Activated CD4-positive, alpha-beta T cell treated with anti-CD3 and anti-CD28 coated beads, Interleukin-2, amount 50 U/mL, for 16 hours (primary cell): ENCODE results near the gene KLHL7.
"Not testable (repeated sequence)": the region's sequence is repeated elsewhere in the genome, so short reads cannot be mapped to it uniquely, and the experiment has no call there.

Experiments used
- DNase-seq: peaks from one replicate; pipeline ENCODE4 v3.0.0-alpha.2; 2020

The KLHL7 gene

GRCh38 chr7:23222439-23223030, 117.0 kb downstream of the KLHL7 start:
- no peak for DNase-seq

DNA sequence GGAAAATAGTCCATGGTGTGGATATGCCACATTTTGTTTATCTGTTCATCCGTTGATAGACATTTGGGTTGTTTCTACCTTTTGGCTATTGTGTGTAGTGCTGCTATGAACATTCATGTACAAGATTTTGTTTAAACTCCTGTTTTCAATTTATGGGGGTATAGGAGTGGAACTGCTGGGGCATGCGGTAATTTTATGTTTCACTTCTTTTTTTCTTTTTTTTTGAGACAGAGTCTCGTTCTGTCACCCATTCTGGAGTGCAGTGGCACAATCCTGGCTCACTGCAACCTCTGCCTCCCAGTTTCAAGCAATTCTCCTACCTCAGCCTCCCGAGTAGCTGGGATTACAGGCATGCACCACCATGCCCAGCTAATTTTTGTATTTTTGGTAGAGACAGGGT, 118.8 kb downstream of the KLHL7 start:
- DNase-seq, result not testable (repeated sequence)

GRCh38 chr7:23226844-23227450, 121.4 kb downstream of the KLHL7 start:
- no peak for DNase-seq
